Adrenal gland (tissue), 12 donors: ENCODE data around the gene SYT13. TPM values are rescaled to one million over a fixed set of nuclear protein-coding genes. Genes with fewer than 3 reads are reported as not detected.

Experiments
- DNase-seq, 7 donors: peaks; one replicate each; pipeline ENCODE4 v3.0.0-alpha.2; 2019 to 2020
- H3K27ac ChIP-seq, 5 donors: fragments of 200-600 bp; sonication (generic) in 4 of 5; 1 replicate in 3 of 5; 2 replicates in 2 of 5; pipeline versions ENCODE4 v1.5.1 to v1.8.0; 2016 to 2020; ENCODE audit warnings: mild to moderate bottlenecking in 1 of 5
- H3K27me3 ChIP-seq: fragments of 200-600 bp; 2 replicates; pipeline ENCODE4 v1.8.0; 2021
- H3K36me3 ChIP-seq, 2 donors: fragments of 200-600 bp; replicated peaks in 1 of 2; 1 replicate in 1 of 2; 2 replicates in 1 of 2; pipeline versions ENCODE4 v1.5.1 to v1.8.0; 2018 to 2022
- H3K4me1 ChIP-seq, 2 donors: fragments of 200-600 bp; replicated peaks in 1 of 2; 1 replicate in 1 of 2; 2 replicates in 1 of 2; pipeline versions ENCODE4 v1.5.1 to v1.8.0; 2018 to 2021
- H3K4me3 ChIP-seq, 4 donors: fragments of 200-600 bp; sonication (generic) in 3 of 4; one replicate each; pipeline ENCODE4 v1.5.1; 2016 to 2018
- H3K9me3 ChIP-seq, 3 donors: fragments of 200-600 bp; sonication (generic) in 1 of 3; replicated peaks in 1 of 3; 1 replicate in 2 of 3; 2 replicates in 1 of 3; pipeline versions ENCODE4 v1.5.1 to v1.8.0; 2016 to 2021
- POLR2A ChIP-seq, 2 donors: fragments of 450-650 bp; IDR thresholded peaks; one replicate each; pipeline ENCODE4 v1.6.1; 2017; ENCODE audit warnings: antibody characterized with exemption in 2 of 2, mild to moderate bottlenecking in 2 of 2, moderate library complexity in 1 of 2
- WGBS, 4 donors: extraction: QIAGEN DNeasy Blood & Tissue Kit in 2 of 4; methylation state at CpG; one replicate each; pipeline versions ENCODE4 v1.1.5 to v1.1.7; 2013 to 2017; 5-methylcytosine and 5-hydroxymethylcytosine counted together
- intact Hi-C, 2 donors: fragments of 100-400 bp; cut with DNase I; formaldehyde crosslinking; loops; one replicate each; pipeline versions ENCODE4 v1.14.1 to v1.15.0; 2022 to 2023
- polyA plus RNA-seq, 3 donors: library from polyadenylated mRNA; stranded (reverse); fragments of 200-250 nt in 2 of 3; fragments of 350-450 nt in 1 of 3; fragmentation: Illumina TruSeq in 1 of 3; extraction: RNeasy Lipid Tissue Mini Kit (QIAGEN cat#74804) in 1 of 3; gene quantifications; one replicate each; pipeline ENCODE4 v1.2.3, GENCODE V29; 2013 to 2014
- total RNA-seq, 9 donors: library from RNA; depleted of rRNA in 4 of 9; stranded (reverse); fragments of >200 nt in 4 of 9; fragments of 120-200 nt in 1 of 9; fragmentation: NEBNext Ultra II Directional in 1 of 9; extraction: Animal tissue kit (Norgen Biotek cat#: 25700) in 1 of 9; gene quantifications; one replicate each; pipeline versions ENCODE4 v1.1.0 to v1.2.4, GENCODE V29; 2013 to 2023
- TF ChIP-seq, protein P1 (sequence below), 6 experiments: fragments of 450-650 bp in 4 of 6; fragments of 200-600 bp in 2 of 6; sonication (generic) in 1 of 6; IDR thresholded peaks; 1 replicate in 5 of 6; 2 replicates in 1 of 6; pipeline versions ENCODE4 v1.5.1 to v1.8.0; 2016 to 2021; ENCODE audit warnings: antibody characterized with exemption in 6 of 6, mild to moderate bottlenecking in 2 of 6, moderate library complexity in 1 of 6
- donor health status: healthy with polysubstance abuse.
- donor health status: Bipolar disorder and iron deficiency.
- donor health status: DM: yes; HTN: yes; CAD: no.
- donor health status: DM: no; HTN: no; CAD: no.
- donor health status: DM: no; HTN: no; CAD: no.
- donor health status: DM: yes; HTN: yes; CAD: no.

The SYT13 gene
- total and polyA plus RNA-seq, 12 donors: 0.50 to 6.6 (median 2.7) TPM; not detected in 4

DNA sequence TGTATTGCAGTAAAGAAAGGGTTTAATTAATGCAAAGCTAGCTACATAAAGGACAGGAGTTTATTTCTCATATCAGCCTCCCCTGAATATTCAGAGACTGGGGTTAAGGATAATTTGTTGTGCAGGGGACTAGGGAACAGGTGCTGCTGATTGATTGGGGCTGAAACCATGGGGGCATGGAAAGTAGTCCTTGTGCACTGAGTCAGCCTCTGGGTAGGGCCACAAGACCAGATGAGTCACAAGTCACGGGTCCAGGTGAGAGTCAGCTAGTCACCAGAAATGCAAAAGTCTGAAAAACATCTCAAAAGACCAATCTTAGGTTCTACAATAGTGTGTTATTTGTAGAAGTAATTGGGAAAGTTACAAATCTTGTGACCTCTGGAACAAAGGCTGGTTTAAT lies 32.9 kb upstream of the SYT13 start:
- no peak for TF ChIP-seq POLR2A (IDR thresholded peaks at IDR 0.05)
- TF ChIP-seq, protein P1, sequence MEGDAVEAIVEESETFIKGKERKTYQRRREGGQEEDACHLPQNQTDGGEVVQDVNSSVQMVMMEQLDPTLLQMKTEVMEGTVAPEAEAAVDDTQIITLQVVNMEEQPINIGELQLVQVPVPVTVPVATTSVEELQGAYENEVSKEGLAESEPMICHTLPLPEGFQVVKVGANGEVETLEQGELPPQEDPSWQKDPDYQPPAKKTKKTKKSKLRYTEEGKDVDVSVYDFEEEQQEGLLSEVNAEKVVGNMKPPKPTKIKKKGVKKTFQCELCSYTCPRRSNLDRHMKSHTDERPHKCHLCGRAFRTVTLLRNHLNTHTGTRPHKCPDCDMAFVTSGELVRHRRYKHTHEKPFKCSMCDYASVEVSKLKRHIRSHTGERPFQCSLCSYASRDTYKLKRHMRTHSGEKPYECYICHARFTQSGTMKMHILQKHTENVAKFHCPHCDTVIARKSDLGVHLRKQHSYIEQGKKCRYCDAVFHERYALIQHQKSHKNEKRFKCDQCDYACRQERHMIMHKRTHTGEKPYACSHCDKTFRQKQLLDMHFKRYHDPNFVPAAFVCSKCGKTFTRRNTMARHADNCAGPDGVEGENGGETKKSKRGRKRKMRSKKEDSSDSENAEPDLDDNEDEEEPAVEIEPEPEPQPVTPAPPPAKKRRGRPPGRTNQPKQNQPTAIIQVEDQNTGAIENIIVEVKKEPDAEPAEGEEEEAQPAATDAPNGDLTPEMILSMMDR (IDR thresholded peaks at IDR 0.05): no peak
- intact Hi-C loops: no loop called here
- 64 to 81% (median 73%) methylated on average over 1 of the region's 1 CpG for whole genome bisulfite sequencing, 4 donors
- no peak for DNase-seq
- H3K36me3 ChIP-seq: no peaks in the 10 kb centered on the region
- H3K9me3 ChIP-seq: no peaks in the 10 kb centered on the region
- H3K4me1 ChIP-seq: no peaks in the 10 kb centered on the region
- H3K27ac ChIP-seq: no peak overlapping the region
- peaks cover 11% of the 10 kb centered on the region for H3K27me3 ChIP-seq
- no peak overlapping the region for H3K4me3 ChIP-seq

- no peak for TF ChIP-seq POLR2A (IDR thresholded peaks at IDR 0.05)
- TF ChIP-seq, protein P1 (IDR thresholded peaks at IDR 0.05): no peak
- no peaks in the 10 kb centered on the region for H3K36me3 ChIP-seq
- H3K27ac ChIP-seq: no peak overlapping the region
- WGBS, 4 donors: 84 to 92% (median 88%) methylated on average over 2 of the region's 2 CpGs
- no peaks in the 10 kb centered on the region for H3K4me1 ChIP-seq
- intact Hi-C loops: no loop called here
- DNase-seq: no peak
- H3K4me3 ChIP-seq: no peak overlapping the region
- no peaks in the 10 kb centered on the region for H3K9me3 ChIP-seq
- H3K27me3 ChIP-seq: peaks cover 11% of the 10 kb centered on the region
Measured at GRCh38 chr11:45318516-45318915, 32.4 kb upstream of the SYT13 start.

DNA sequence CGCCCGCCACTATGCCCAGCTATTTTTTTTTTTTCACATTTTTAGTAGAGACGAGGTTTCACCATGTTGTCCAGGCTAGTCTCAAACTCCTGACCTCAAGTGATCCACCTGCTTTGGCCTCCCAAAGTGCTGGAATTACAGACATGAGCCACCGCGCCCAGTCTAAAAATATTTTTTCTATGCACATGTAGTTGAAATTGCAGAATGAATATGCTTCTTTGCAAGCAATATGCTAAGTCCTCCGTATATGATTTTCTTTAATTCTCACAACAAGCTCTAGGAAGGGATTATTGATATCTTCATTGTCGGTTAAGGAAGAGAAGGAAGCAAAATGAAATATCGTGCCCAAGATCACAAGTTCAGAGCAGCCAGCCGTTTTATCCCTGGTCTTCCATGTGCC lies 30.1 kb upstream of the SYT13 start:
- 82 to 86% (median 85%) methylated on average over 9 of the region's 9 CpGs for WGBS, 4 donors
- Histone ChIP-seq H3K27ac (no peak overlapping the region), H3K27me3 (peaks cover 11% of the 10 kb centered on the region), H3K4me1 (no peaks in the 10 kb centered on the region), H3K9me3 (no peaks in the 10 kb centered on the region), H3K4me3 (no peak overlapping the region), H3K36me3 (no peaks in the 10 kb centered on the region)
- TF ChIP-seq POLR2A (IDR thresholded peaks at IDR 0.05): no peak
- TF ChIP-seq, protein P1 (IDR thresholded peaks at IDR 0.05): no peak
- no peak for DNase-seq
- intact Hi-C loops: no loop called here

DNA sequence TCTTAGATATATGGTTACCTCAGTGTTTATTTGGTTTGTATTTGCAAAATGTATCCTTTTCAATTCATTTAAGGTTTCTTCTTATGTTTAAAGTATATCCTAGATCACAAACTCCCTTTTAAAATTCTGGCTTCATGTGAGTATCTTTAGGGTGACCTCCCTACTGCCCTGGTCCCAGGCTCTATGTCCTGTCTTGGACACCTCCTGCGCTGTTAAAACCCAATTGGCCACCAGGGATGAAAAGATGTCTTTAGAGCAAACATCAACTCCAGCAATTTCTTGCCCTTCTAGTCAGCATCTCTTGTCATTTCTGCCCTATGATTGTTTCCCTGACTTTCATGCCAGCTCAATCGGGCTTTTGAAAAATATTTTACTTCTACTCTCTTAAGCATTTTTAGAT lies 28.8 kb upstream of the SYT13 start:
- Histone ChIP-seq H3K4me3 (no peak overlapping the region), H3K27ac (no peak overlapping the region), H3K4me1 (no peaks in the 10 kb centered on the region), H3K27me3 (peaks cover 11% of the 10 kb centered on the region), H3K9me3 (no peaks in the 10 kb centered on the region), H3K36me3 (no peaks in the 10 kb centered on the region)
- DNase-seq: no peak
- intact Hi-C loops: no loop called here
- TF ChIP-seq, protein P1 (IDR thresholded peaks at IDR 0.05): no peak
- WGBS, 4 donors: 85 to 96% (median 91%) methylated on average over 2 of the region's 2 CpGs
